Adipose tissue (tissue), 3 donors: ENCODE results near the gene DACH1. TPM values are rescaled to one million over a fixed set of nuclear protein-coding genes. Genes with fewer than 3 reads are reported as not detected.

Experiments
- H3K27ac ChIP-seq: one replicate; pipeline ENCODE4 v1.5.1; 2013; ENCODE audit warnings: low read depth, low read length
- WGBS, 3 donors: extraction: QIAGEN DNeasy Blood & Tissue Kit; methylation state at CpG; one replicate each; pipeline ENCODE4 v1.1.7; 2013; 5-methylcytosine and 5-hydroxymethylcytosine counted together
- polyA plus RNA-seq, 3 donors: library from polyadenylated mRNA; stranded (reverse); fragments of 200-250 nt; gene quantifications; one replicate each; pipeline ENCODE4 v1.2.3, GENCODE V29; 2013
- donor health status: healthy with polysubstance abuse.
- donor health status: Bipolar disorder and iron deficiency.
- donor health status: healthy.

The DACH1 gene
- polyA plus RNA-seq, 3 donors, result 0.62 to 2.5 (median 2.2) TPM

- 63 to 81% (median 78%) methylated on average over 2 of the region's 2 CpGs for WGBS, 3 donors
- no peak overlapping the region for H3K27ac ChIP-seq
Observed at GRCh38 chr13:71677124-71677523, 189.9 kb downstream of the DACH1 start.

GRCh38 chr13:71672512-71672911 is 194.5 kb downstream of the DACH1 start:
- 64 to 89% (median 78%) methylated on average over 4 of the region's 4 CpGs for WGBS, 3 donors
- no peak overlapping the region for H3K27ac ChIP-seq

- WGBS, 3 donors, result 90 to 93% (median 91%) methylated on average over 2 of the region's 2 CpGs
- H3K27ac ChIP-seq, result no peak overlapping the region
Observed at GRCh38 chr13:71663431-71663830, 203.6 kb downstream of the DACH1 start.

- 52 to 58% (median 53%) methylated on average over 3 of the region's 3 CpGs for WGBS, 3 donors
- H3K27ac ChIP-seq, result no peak overlapping the region
Observed at GRCh38 chr13:71661921-71662320, 205.1 kb downstream of the DACH1 start.

- no peak overlapping the region for H3K27ac ChIP-seq
Observed at GRCh38 chr13:71659404-71659803, 207.6 kb downstream of the DACH1 start.

- WGBS, 3 donors, result 55 to 67% (median 65%) methylated on average over 3 of the region's 3 CpGs
- H3K27ac ChIP-seq, result no peak overlapping the region
Observed at GRCh38 chr13:71645467-71645866, 221.5 kb downstream of the DACH1 start.

- 65 to 81% (median 75%) methylated on average over 1 of the region's 1 CpG for WGBS, 3 donors
- no peak overlapping the region for H3K27ac ChIP-seq
Observed at GRCh38 chr13:71644579-71644978, 222.4 kb downstream of the DACH1 start.

GRCh38 chr13:71643448-71643860 is 223.6 kb downstream of the DACH1 start:
- 59 to 87% (median 76%) methylated on average over 4 of the region's 4 CpGs for WGBS, 3 donors
- no peak overlapping the region for H3K27ac ChIP-seq

- H3K27ac ChIP-seq, result no peak overlapping the region
- 44 to 64% (median 62%) methylated on average over 1 of the region's 1 CpG for WGBS, 3 donors
Observed at GRCh38 chr13:71638751-71639150, 228.3 kb downstream of the DACH1 start.

- no peak overlapping the region for H3K27ac ChIP-seq
- 54 to 81% (median 72%) methylated on average over 2 of the region's 2 CpGs for WGBS, 3 donors
Observed at GRCh38 chr13:71634602-71635443, 232.2 kb downstream of the DACH1 start.

- WGBS, 3 donors, result 89 to 95% (median 93%) methylated on average over 7 of the region's 7 CpGs
- H3K27ac ChIP-seq, result no peak overlapping the region
Observed at GRCh38 chr13:71634182-71634581, 232.8 kb downstream of the DACH1 start.

GRCh38 chr13:71632721-71633120 is 234.3 kb downstream of the DACH1 start:
- H3K27ac ChIP-seq, result no peak overlapping the region
- 75 to 86% (median 79%) methylated on average over 1 of the region's 1 CpG for WGBS, 3 donors

- no peak overlapping the region for H3K27ac ChIP-seq
- WGBS, 3 donors, result 54 to 69% (median 65%) methylated on average over 3 of the region's 3 CpGs
Observed at GRCh38 chr13:71632206-71632605, 234.8 kb downstream of the DACH1 start.

- 86 to 98% (median 91%) methylated on average over 3 of the region's 3 CpGs for WGBS, 3 donors
- no peak overlapping the region for H3K27ac ChIP-seq
Observed at GRCh38 chr13:71629167-71629566, 237.8 kb downstream of the DACH1 start.

- no peak overlapping the region for H3K27ac ChIP-seq
- 75 to 88% (median 80%) methylated on average over 4 of the region's 4 CpGs for WGBS, 3 donors
Observed at GRCh38 chr13:71626421-71627117, 240.4 kb downstream of the DACH1 start.

GRCh38 chr13:71625694-71626093 is 241.3 kb downstream of the DACH1 start:
- no peak overlapping the region for H3K27ac ChIP-seq

- 62 to 75% (median 66%) methylated on average over 5 of the region's 5 CpGs for WGBS, 3 donors
- H3K27ac ChIP-seq, result no peak overlapping the region
Observed at GRCh38 chr13:71624653-71625600, 242.1 kb downstream of the DACH1 start.

GRCh38 chr13:71621174-71622124 is 245.6 kb downstream of the DACH1 start:
- 49 to 82% (median 71%) methylated on average over 11 of the region's 11 CpGs for WGBS, 3 donors
- H3K27ac ChIP-seq, result no peak overlapping the region
